IPS DF 19.7 (cell line): ENCODE data around the gene TBC1D16.

ENCODE experiments used
- DNase-seq: peaks from one replicate; pipeline ENCODE4 v3.0.0-alpha.2; 2013; ENCODE audit warnings: low read depth, low spot score

TBC1D16 gene

DNA sequence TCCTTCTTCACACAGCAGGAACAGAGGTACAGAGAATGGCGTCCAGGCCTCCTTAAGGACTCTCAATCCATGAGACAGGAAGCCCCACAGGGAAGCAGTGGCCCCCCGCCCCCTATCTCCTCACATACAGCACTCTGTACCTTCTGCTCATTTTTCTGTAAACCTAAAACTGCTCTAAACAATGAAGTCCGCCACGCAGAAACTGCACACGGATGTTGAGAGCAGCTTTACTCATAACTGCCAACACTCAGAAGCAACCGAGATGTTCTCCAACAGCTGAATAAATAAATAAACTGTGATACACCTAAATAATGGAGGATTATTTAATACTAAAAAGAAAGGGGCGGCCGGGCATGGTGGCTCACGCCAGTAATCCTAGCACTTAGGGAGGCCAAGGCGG is 9.9 kb downstream of the TBC1D16 start:
- no peak for DNase-seq

DNA sequence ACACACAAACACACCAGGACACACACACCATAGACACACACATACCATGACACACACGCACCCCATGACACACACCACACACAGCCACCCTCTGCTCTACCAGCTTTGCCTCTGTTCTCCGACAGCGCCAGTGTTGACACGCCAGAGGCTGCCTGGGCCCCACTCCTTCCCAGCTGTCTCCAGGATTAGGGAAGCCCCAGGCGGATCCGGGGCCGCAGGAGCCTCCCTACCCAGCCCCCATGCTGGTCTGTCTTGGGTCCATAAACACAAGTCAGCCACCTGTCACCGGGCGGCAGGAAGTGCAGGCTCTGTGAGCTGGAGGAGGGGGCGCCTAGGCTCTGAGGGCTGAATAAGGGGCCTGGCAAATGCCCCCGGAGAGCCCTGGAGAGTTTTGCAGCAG is 10.5 kb downstream of the TBC1D16 start:
- DNase-seq, result no peak

DNA sequence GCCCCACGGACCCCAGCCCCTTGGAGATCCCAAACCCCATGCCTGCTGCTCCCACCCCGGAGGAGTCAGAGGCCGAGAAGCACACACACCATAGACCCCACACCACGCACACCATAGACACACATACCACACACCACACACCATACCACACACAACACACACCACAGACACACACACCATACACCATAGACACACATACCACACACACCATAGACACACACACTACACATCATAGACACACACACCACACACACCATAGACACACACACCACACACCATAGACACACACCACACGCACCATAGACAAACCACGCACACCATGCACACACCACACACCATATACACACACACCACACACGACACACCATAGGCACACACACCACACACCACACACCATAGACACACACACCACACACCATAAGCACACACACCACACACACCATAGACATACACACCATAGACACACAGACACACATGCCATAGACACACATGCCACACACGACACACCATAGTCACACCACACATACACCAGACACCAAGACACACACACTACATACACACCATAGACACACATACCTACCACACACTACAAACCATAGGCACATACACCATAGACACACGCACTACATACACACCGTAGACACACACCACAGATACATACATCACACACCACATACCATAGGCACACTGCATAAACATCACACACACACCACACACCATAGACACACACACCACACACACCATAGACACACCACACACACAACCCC is 11.3 kb downstream of the TBC1D16 start:
- no peak for DNase-seq

DNA sequence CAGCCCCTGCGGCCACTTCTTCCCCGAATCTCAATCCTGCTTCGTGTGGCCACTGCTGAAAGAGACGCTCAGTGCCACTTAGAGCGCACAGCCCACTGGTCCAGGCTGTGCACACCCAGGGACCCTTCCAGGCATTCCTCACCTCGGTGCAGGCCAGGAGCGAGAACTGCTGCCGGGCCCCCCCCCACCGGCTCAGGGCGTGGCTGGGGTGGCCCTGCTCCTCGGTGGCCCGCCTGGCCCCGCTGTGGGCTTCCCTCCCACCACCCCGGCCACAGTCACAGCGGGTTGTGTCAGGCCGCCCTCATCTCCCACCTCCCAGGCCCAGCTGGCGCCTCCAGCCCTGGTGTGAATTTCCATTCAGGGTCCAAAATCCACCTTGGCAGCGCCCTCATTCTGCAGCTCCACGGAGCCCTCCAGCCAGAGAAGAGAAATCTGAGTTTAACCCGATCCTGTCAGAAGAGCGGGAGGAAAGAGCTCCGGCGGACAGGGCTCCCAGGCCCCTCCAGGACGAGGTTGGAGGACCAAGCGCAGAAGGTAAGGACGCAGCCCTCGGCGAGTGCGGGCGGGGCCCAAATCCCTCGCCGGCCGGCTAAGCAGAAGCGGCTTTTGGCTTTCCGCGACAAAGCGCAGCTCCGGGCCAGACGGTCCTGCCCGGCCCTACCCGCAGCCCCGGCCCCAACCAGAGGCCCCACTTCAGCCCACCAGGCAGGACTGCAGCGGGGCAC is 12.0 kb downstream of the TBC1D16 start:
- no peak for DNase-seq

DNA sequence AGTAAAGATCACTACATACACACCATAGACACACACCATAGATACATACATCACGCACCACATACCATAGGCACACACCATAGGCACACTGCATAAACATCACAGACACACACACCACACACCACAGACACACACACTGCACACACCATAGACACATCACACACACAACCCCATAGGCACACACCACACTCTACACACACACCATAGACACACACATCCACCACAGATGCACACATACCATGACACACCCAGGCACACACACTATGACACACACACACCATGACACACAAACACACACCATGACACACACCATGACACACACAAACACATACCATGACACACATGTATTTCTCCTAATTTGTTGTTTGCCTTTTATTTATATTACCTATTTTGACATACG is 14.1 kb downstream of the TBC1D16 start:
- no peak for DNase-seq

DNA sequence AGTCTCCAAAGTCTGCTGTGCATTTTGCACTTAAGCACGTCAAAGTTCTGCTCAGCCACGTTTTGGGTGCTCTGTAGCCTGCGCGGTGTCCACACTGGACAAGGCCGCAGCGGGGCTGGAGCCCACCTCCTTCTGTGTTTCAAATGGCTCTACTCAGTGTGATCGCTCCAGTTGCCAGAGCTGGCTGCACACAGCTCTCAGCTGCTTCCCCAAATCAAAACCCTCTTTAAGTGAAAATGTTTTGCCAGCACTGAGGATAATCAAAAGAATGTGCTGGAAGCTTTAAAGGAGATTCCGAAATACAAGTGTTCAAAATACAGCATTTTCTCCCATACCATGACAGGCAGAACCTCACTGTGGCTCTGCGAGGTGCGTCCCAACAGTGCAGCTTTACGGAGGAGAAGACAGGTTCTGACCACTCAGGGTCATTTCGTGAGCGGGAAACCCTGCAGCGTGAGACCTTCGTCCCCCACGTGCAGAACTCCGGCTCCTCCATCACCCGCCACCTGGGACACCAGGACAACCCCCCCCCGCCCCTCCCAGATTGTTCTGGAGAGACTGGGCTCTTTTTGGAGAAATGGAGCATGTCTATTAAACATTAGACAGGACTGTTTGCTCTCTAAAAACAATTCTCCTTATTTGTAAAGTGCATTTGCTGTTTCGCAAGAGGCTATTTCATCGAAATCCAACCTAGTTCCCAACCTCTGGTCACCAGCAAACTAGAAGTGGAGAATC is 16.6 kb downstream of the TBC1D16 start:
- no peak for DNase-seq

DNA sequence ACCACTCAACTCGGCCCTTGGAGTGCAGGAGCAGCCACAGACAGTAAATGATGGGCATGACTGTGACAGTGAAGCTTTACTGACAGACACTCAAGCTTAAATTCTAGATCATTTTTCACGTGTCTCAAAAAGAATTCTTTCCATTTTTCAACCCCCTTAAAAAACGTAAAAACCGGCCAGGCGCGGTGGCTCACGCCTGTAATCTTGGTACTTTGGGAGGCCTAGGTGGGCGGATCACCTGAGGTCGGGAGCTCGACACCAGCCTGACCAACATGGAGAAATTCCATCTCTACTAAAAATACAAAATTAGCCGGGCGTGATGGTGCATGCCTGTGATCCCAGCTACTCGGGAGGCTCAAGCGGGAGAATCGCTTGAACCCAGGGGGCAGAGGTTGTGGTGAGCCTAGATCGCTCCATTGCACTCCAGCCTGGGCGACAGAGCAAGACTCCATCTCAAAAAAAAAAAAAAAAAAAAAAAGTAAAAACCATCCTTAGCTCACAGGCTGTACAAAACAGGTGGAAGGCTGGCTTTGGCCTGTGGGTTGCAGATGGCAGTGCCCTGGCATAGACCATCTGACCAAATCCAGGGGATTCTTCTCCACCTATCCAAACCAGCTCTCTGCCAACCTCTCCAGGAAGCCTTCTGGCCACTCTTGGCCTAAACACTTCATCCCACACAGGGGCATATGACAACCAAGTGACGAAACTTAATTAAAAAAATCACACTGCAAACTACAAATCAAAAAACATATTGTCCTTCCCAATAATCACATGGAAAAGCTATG is 18.3 kb downstream of the TBC1D16 start:
- DNase-seq, result no peak

DNA sequence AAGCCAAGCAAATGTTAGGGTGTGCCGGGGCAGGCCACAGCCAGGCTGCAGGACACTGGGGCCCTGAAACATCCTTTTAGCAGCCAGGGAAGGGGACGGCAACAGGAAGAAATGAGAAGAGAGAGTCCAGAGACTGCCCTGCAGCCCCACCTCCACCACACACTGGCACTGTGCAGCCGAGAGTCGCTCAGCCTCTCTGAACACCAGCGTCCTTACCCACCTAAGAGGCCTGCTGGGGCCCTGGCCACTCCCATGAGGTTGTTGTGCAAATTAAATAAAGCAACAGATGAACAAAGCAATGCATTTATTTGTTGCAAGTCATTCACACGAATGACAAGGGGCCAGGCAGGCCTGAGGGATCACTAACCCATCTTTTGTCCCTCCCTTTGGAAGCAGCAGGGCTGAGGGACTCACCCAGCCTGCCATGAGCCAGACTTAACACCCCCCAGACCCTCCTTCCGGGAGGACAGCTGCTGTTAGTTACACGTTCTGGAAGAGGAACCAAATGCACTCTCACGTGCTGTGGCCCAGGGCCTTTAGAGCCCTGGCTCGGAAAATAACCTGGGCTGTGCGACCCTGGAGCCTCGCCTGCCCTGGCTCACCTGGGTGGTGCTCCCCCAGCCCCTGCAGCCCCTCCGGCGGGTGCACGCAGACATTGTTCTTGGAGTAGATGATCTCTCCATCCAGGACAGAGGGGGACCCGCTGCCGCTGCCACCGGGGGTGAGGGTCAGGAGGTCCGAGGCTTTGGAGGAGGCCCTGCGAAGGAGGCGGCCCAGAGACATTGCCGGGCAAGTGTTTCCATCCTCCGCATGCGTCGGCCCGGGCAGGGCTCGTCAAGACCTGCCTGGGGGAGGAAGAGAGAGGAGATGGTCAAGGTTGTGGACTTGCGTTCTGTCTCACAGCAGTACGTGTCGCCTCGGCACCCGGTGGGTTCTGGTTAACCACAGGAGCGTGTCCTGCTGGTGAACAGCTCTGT is 22.6 kb downstream of the TBC1D16 start:
- no peak for DNase-seq

DNA sequence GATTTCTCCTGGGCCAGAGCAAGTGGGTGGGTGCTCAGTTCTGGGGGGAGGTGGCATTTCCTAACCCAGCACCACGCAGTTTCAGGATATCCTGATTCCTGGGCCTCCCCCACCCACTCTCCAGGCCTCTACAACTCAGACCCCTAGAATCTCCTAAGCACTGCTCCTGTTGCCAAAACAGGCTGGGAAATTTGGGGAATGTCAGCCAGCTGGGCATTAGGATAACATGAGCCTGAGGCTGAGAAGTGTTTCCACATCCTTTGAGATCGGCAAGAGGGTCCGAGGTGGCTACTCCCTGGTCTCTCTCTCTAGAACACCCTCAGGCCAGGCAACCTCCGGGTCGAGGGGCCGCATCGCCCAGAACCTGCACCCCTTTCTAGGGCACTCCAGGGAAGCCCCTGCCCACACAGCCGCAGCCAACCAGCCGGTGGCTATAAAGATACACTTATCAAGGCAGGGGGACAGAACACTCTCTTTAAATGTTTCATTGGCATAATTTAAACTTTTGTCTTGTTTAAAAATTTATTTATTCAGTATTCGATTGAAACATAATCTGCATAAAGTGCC is 23.6 kb downstream of the TBC1D16 start:
- DNase-seq, result no peak

DNA sequence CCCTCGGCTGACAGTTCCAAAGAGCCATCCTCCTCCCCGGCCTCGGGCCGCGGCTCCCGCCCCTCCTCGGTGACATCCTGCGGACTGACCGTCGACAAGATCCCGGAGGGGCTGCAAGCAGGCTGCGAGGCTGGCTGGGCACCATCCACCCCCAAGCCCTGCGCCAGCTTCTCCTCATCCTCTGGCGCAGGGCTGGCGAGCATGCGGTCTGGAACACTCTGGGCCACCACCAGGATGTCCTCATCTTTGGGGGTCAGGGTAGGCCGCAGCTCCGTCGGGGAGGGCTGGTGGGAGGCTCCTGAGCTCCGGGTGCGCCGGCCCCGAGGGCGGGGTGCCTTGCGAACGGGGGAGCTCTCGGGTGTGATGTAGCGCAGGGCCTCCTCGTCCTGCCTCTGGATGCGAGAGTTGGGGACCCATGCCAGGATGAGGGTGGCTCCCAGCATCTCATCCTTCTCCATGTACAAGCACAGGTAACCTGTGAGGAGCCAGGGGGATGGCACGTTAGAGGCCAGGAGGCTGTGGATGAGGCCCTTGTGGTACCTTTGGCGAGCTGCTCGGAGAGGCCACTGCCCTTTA is 25.3 kb downstream of the TBC1D16 start:
- DNase-seq, result no peak

DNA sequence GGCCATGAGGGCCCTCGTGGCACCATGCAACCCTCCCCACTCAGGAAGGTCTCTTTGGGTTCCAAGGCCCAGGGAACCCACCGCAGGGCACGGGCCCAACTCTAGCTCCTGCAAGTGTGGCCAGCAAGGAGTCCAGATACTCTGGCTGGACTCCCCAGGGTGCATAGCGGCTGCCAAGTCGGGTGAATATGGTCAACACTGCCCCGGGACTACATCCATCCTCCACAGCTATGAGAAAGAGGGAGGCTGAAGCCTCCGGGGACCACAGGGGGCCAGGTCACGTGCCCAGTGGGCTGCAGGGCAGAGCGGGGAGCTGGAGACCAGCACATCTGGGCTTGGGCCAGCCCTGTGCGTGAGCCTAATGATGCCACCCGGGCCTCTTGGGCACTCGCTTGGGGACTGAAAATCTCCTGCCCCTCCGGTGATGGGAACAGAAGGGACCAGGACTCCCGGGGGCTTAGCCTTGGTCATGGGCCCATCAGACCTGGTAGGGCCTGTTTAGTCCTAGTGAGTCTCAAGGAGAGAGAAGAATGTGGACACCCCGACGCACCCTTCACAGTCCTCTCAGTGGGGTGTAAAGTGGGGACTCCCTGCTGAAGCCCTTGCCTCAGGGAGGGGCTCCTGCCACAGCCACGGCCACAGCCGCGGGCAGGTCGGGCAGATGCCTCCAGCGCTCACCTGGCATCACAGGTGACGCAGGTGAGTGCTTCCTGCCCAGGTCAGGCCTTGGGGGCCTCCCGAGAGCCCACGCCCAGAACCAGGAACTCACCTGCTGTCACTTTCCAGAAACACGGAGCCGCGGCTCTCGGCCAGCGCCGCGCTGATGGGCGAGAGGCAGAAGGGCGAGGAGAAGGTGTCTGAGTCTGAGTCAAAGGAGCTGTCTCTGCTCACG is 26.0 kb downstream of the TBC1D16 start:
- DNase-seq, result no peak

DNA sequence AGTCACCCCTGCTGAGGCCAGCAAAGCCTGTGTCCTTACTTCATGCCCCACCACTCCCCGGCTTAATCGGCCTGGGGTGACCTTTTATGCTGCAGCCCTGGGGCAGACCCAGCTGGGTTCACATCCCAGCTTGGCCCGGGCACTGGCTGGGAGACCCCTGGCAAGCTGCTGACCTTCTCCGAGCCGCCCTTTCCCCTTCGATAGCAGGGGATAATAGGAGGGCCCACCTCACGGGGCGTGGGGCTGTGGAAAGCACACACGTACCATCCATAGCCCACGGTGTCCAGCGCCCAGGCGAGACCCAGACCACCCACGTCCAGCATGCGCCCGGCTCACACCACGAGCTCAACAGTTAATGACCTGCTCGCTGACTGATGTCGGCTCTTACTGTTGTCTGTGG is 26.8 kb downstream of the TBC1D16 start:
- no peak for DNase-seq

DNA sequence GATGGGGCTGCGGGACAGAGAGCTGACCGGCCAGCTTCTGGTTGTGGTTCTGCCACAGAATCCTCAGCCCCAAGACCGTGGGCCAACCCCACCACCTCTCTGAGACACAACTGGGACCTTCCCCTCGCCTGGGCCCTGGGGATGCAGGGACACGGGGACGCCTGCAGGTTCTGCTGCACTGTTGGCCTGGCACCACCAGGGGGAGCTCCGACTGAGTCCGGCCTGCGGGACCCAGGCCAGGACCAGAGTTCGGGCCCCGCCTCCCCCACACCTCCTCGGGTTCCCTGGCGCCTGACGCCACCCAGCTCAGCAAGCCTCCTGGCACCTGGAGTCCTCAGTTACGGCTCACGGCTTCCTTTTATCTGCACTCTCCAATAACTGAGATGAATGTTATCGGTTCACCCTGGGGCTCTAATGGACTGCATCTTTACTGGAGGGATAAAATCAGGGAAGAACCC is 27.3 kb downstream of the TBC1D16 start:
- DNase-seq, result no peak

DNA sequence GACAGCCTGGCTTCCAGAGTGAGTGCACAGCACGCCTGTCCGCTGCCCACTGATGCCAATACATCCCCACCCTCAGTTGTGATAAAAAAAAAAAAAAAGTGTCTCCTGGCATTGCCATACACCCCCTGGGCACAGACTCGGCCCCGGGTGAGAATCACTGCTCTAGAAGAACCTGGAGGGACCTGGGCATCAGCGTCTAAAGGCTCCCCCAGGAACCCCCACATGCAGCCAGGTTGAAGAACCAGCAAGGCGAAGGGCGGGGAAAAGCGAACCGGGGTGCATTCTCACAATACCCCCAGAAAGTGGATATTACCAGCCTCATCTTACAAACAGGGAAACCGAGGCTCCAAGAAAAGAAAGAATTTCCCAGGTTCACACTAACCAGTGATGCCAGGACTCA is 27.7 kb downstream of the TBC1D16 start:
- DNase-seq, result no peak

DNA sequence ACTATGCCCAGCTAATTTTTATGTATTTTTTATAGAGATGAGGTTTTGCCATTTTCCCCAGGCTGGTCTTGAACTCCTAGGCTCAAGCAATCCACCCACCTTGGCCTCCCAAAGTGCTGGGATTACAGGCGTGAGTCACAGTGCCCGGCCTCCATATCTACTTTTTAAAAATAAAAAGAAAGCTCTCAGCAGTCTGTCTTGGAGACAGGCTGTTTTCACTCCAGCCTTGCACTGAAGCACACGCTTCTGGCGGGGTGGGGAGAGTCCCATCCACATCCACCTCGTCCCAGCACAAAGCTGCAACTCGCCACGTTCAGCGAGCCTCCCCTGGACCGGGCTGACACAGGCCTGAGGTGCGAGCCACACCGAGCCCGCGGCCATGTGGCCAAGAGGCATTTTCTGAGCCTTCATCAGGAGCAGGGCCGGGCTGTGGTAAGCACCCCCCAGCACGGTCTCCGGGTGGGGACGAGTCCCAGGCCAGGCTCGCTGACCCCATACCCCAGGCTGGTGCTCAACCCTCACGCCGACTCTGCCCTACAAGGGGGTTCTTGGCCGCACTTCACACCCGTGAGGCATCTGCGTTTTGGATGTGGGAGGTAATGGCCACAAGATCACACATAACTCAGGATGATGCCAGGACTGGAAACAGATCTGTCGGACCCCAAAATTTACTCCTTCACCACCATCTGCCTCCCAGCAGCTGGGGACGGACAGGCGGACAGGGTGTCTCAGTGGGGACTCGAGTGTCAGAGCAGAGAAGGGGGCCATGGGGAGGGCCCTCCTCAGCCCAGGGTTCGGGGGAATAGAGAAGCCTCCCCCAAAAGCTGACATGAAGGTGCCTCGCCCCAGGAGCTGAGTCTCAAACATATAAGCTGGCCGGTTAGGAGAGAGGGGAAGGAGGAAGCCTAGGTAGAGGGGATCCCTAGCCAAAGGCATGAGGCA is 28.6 kb downstream of the TBC1D16 start:
- no peak for DNase-seq

DNA sequence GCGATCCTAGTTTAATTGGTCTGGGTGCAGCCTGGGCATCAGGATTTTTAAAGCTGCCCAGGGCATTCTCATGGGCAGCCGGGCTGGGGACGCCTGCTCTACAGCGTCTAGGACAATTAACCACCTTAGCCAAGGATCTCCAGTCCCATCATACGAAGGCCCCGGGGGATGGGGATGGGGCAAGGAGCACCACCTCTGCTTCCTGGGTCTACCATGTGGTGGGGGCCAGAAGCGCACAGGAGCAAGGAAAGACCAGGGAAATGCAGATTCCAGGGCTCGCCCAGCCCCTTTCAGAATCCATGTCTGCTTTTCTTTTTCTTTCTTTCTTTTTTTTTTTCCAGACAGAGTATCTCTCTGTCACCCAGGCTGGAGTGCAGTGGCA is 29.3 kb downstream of the TBC1D16 start:
- no peak for DNase-seq
